Activated T-cell treated with anti-CD3 and anti-CD28 coated beads for 48 hours (primary cell): ENCODE data around the gene PRR9.

ENCODE experiments used
- DNase-seq: peaks from one replicate; pipeline ENCODE4 v3.0.0-alpha.2; 2020; ENCODE audit warnings: low read depth

Gene PRR9

GRCh38 chr1:153229076-153229829, 11.9 kb downstream of the PRR9 start:
- peak; percentile 8 for DNase-seq

DNA sequence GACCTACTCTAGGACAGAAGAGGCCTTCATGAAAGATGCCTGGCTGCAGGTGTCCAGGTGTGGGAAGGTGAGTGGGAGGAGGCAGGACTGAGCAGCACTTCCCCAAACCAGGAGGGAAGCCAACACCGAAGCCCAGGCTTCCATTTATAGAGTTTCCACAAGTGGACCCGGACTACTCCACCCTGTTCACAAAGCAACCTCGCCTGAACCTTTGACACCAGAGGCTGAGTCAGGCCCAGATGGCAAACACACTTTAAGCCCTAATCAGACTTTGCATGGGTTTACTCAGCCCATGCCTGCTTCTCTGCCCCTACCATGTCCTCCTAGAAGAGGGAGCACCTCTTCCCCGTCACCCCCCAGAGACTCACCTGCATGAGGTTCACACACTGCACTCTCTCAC, 14.0 kb downstream of the PRR9 start:
- DNase-seq = no peak

DNA sequence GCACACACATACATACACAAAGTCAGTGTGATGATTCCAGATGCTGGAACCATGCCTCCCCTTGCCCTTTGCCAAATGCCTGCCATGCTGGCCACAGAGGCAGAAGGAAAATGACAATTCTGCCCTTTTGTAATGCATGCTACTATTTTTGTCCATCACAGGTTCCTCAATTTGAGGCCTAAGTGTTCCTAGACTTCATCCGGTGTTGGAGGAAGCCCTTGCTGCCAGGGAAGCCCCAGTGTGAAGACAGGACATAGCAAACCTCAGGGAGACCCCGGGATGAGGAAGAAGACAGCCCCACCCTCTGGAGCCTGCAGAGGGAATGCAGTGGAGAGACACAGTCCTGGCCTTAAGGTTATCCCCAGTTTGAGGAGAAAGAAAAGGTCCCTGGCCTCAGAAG, 14.4 kb downstream of the PRR9 start:
- no peak for DNase-seq

GRCh38 chr1:153232553-153232952, 15.2 kb downstream of the PRR9 start:
- no peak for DNase-seq

GRCh38 chr1:153233448-153233847, 16.1 kb downstream of the PRR9 start:
- no peak for DNase-seq

DNA sequence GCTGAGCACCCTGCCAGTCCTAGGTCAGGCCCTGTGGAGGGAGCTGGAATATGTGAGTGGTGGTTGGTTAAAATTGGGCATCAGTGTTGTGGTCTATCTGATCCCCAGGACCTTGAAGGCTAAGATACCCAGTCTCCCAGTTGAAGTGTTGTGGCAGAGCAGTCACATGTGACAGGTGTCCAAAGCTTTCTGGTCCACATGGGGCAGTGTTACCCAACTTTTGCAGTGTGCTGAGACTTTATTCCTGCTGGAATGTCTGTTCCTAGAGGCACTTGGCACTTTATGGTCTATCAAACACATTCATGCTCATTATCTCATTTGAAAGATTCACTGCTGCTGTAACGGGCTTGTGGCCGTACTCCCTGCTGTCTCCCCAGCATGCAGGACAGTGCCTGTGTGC, 21.1 kb downstream of the PRR9 start:
- DNase-seq = no peak

GRCh38 chr1:153242160-153242559, 24.8 kb downstream of the PRR9 start:
- no peak for DNase-seq

- DNase-seq = no peak
Measured at GRCh38 chr1:153245466-153245865, 28.1 kb downstream of the PRR9 start.

GRCh38 chr1:153246018-153246417, 28.6 kb downstream of the PRR9 start:
- DNase-seq = no peak

GRCh38 chr1:153246825-153247224, 29.4 kb downstream of the PRR9 start:
- DNase-seq = no peak

- DNase-seq = no peak
Measured at GRCh38 chr1:153248176-153248879, 30.9 kb downstream of the PRR9 start.

DNA sequence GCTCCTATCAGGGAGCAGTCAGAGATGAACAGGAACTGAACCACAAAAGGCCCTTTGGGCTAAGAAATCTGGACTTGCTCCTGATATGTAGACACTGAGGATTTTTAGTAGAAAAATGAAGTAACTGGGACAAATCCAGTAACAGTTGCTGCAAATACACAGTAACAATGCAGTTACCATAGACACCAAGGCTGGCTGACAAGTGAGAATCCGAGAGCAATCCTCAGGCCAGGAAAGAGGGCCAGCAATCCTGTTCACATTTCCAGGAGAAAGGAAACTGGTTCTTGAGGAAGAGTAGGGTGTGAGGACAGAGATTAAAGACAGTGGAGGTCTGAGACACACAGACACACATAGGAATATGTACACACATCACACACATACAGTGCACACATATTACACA, 32.8 kb downstream of the PRR9 start:
- no peak for DNase-seq

GRCh38 chr1:153251087-153251486, 33.7 kb downstream of the PRR9 start:
- no peak for DNase-seq

DNA sequence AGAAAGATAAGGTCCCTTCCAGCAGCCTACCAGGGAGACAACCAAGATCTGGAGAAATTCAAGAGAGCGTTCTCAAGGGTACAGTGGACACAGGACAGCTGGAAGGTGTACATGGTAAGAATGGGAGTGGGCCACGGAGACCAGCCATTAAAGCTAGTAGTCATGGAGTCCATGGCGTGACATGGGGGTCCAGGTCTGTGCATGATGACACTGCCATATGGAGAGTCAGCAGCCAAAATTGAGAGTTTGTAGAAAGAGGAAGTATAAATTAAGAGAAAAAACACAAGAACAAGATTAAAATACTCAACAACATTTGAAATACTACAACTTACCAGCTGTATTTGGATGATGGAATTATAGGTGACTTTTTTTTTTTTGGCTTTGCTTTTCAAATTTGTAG, 34.2 kb downstream of the PRR9 start:
- DNase-seq = no peak

DNA sequence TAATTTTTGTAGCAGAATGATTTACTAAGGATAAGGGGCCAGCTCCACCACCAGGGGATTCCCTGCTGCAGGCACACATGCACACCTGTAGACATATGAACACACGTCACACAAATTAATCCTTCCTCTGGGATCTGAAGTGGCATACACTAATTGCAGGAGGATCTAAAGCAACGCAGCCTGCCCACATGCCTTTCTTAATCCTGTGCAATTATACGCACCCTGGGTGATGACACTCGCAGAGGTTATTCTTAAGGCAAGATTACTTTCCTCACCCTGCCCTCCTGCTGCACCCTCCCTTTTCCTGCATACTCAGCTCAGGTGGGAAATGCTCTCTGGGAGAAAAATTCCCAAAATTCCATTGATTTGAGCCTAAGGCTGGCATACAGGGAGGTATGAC, 34.6 kb downstream of the PRR9 start:
- DNase-seq = no peak

DNA sequence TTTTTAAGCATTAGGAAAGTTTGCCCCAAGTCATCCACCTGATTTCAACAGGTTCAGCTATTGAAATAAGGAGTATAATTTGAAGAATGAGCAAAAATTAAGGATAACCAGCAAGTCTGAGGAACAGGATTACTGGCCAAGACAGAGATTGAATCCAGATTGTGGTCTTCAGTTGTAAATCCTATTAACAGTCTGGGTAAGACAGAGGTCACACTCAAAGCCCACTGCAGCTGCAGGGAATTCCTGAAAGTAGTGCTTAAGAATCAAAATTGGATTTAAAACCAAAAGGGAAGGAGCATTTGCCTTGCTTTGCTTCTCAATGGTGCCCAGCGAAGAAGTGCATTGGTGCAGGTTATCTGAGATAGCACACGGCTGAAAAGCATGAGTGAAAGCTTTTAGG, 35.7 kb downstream of the PRR9 start:
- no peak for DNase-seq

GRCh38 chr1:153253693-153254092, 36.3 kb downstream of the PRR9 start:
- no peak for DNase-seq

- DNase-seq = no peak
Measured at GRCh38 chr1:153259387-153259786, 42.0 kb downstream of the PRR9 start, which contains the start of gene LORICRIN. Gene LORICRIN (plus strand): TSS chr1:153259687. CDS start chr1:153260950, 1,263 bp downstream.

GRCh38 chr1:153260585-153261280, 43.3 kb downstream of the PRR9 start:
- DNase-seq = no peak

GRCh38 chr1:153261281-153262069, 44.1 kb downstream of the PRR9 start:
- DNase-seq = peak; percentile 3

GRCh38 chr1:153262070-153262366, 44.6 kb downstream of the PRR9 start:
- DNase-seq = no peak

DNA sequence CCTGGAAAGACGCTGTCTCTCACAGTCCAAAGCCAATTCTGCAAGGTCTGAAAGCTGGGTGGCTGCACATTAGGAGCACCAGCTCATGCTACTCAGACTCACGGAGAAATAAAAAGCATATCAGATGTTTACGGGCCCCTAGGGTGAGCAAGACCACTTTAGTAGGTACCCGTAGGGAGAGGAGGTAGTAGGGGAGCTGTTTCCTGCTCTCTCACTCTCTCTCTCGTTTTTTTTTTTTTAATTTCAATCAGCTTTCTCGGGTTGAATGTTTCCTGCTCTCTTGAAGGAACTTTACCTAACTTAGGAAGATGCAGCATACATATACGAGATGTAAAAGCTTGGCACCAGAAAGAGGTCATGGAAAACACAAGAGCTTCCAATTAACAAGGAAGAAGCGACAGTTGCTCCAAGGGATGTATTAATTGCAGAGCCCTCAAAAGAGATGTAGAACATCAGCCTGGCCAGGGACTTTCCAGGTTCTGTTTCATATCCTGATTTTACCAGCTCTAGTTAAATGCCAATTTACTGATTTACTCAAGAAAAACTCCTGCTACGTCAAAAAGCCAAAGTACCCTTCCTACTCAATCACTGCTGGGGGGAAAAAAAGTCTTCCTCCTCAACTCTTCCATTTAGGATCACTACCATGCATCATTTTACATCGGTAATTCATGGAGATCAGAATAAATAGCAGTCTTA, 45.2 kb downstream of the PRR9 start:
- no peak for DNase-seq
